SK-N-DZ (cell line): ENCODE data around the gene ARFGEF2.
"Not testable (repeated sequence)": the region's sequence is repeated elsewhere in the genome, so short reads cannot be mapped to it uniquely, and the experiment has no call there.

ENCODE experiments used
- DNase-seq: peaks from one replicate; pipeline ENCODE4 v3.0.0-alpha.2; 2015; ENCODE audit warnings: low spot score

The ARFGEF2 gene

GRCh38 chr20:48995589-48995988, 74.1 kb downstream of the ARFGEF2 start:
- no peak for DNase-seq

- DNase-seq: no peak
Measured at GRCh38 chr20:48999890-49000870, 78.7 kb downstream of the ARFGEF2 start.

GRCh38 chr20:49001741-49002140, 80.2 kb downstream of the ARFGEF2 start:
- DNase-seq: no peak

- DNase-seq: no peak
Measured at GRCh38 chr20:49006446-49006980, 85.0 kb downstream of the ARFGEF2 start.

GRCh38 chr20:49009899-49010631, 88.6 kb downstream of the ARFGEF2 start:
- DNase-seq: no peak

- DNase-seq: no peak
Measured at GRCh38 chr20:49024220-49024619, 102.7 kb downstream of the ARFGEF2 start.

- not testable (repeated sequence) for DNase-seq
Measured at GRCh38 chr20:49028177-49028576, 106.7 kb downstream of the ARFGEF2 start.

GRCh38 chr20:49028684-49029083, 107.2 kb downstream of the ARFGEF2 start:
- DNase-seq: no peak

GRCh38 chr20:49029203-49029602, 107.7 kb downstream of the ARFGEF2 start:
- DNase-seq: no peak

- no peak for DNase-seq
Measured at GRCh38 chr20:49030954-49031619, 109.6 kb downstream of the ARFGEF2 start.

GRCh38 chr20:49032455-49032854, 110.9 kb downstream of the ARFGEF2 start:
- DNase-seq: no peak

- no peak for DNase-seq
Measured at GRCh38 chr20:49034070-49034732, 112.7 kb downstream of the ARFGEF2 start.

GRCh38 chr20:49037962-49038387, 116.5 kb downstream of the ARFGEF2 start:
- no peak for DNase-seq

- DNase-seq: no peak
Measured at GRCh38 chr20:49039854-49040253, 118.3 kb downstream of the ARFGEF2 start.

GRCh38 chr20:49043000-49043399, 121.5 kb downstream of the ARFGEF2 start:
- no peak for DNase-seq

GRCh38 chr20:49045440-49046086, 124.1 kb downstream of the ARFGEF2 start:
- DNase-seq: no peak

GRCh38 chr20:49046087-49046900, 124.8 kb downstream of the ARFGEF2 start, which contains the start of gene CSE1L:
Gene CSE1L, plus strand, starts transcription at chr20:49046312. Its CDS starts 12,152 bp downstream, at chr20:49058464.
- DNase-seq: peak; percentile 98

GRCh38 chr20:49052334-49052733, 130.8 kb downstream of the ARFGEF2 start:
- peak; percentile 54 for DNase-seq

- DNase-seq: no peak
Measured at GRCh38 chr20:49054056-49054643, 132.6 kb downstream of the ARFGEF2 start.
